Naive thymus-derived CD8-positive, alpha-beta T cell (primary cell): Measurements from ENCODE around the gene ZBTB32. TPM values are rescaled to one million over a fixed set of nuclear protein-coding genes. Genes with fewer than 3 reads are reported as not detected.

ENCODE experiments used
- ATAC-seq, 2 donors: fragments of 150-1000 bp; cut with Tn5 transposase in 1 of 2; sonication (Bioruptor Pico), chemical (Tn5 transposase) in 1 of 2; 1 replicate in 1 of 2; 2 replicates in 1 of 2; pipeline ENCODE4 v1.10.0; 2021; ENCODE audit warnings: mild to moderate bottlenecking in 2 of 2, moderate library complexity in 2 of 2
- POLR2A ChIA-PET: fragments of 350-600 bp; sonication (Branson Sonifier 250); formaldehyde crosslinking; loops from one replicate; lab custom pipeline; 2021; ENCODE audit warnings: antibody characterized with exemption; lab: Charles Lee
- DNase-seq, 10 donors: peaks; one replicate each; pipeline versions ENCODE4 v3.0.0 to v3.0.0-alpha.2; 2020 to 2022
- H3K27ac Mint-ChIP-seq, 10 donors: one replicate each; pipeline ENCODE4 v1.8.0; 2020 to 2022; ENCODE audit warnings: mild to moderate bottlenecking in 10 of 10, mixed read lengths in 10 of 10, moderate library complexity in 4 of 10, inconsistent platforms in 1 of 10
- H3K27me3 Mint-ChIP-seq, 5 donors: one replicate each; pipeline ENCODE4 v1.8.0; 2021 to 2022; ENCODE audit warnings: mixed read lengths in 5 of 5
- H3K36me3 Mint-ChIP-seq, 3 donors: one replicate each; pipeline ENCODE4 v1.8.0; 2020 to 2022; ENCODE audit warnings: mixed read lengths in 3 of 3, mild to moderate bottlenecking in 2 of 3, inconsistent platforms in 1 of 3
- H3K4me1 Mint-ChIP-seq, 4 donors: one replicate each; pipeline ENCODE4 v1.8.0; 2021 to 2022; ENCODE audit warnings: mixed read lengths in 4 of 4
- H3K4me3 Mint-ChIP-seq, 10 donors: one replicate each; pipeline ENCODE4 v1.8.0; 2020 to 2022; ENCODE audit warnings: mild to moderate bottlenecking in 10 of 10, mixed read lengths in 10 of 10, moderate library complexity in 6 of 10, inconsistent platforms in 1 of 10
- H3K9me3 Mint-ChIP-seq, 9 donors: one replicate each; pipeline ENCODE4 v1.8.0; 2020 to 2022; ENCODE audit warnings: mixed read lengths in 9 of 9, mild to moderate bottlenecking in 3 of 9, inconsistent platforms in 1 of 9, moderate library complexity in 1 of 9
- polyA plus RNA-seq, 3 donors: library from polyadenylated mRNA; unstranded; fragments of 300-500 nt; fragmentation: Illumina TruSeq; gene quantifications; one replicate each; pipeline ENCODE4 v1.2.3, GENCODE V29; 2021
- total RNA-seq, 8 experiments: library from RNA in 2 of 8; stranded (reverse) in 2 of 8; gene quantifications; one replicate each; pipeline ENCODE4 v1.2.3 and lab custom pipeline; 2021 to 2026

The ZBTB32 gene
- total and polyA plus RNA-seq, 5 experiments from 2014 or later, result 0.15 to 0.68 (median 0.36) TPM

- Mint-ChIP-seq H3K4me3 (no peak overlapping the region), H3K27me3 (no peaks in the 10 kb centered on the region), H3K9me3 (no peaks in the 10 kb centered on the region), H3K36me3 (peaks cover 0 to 71% (median 11%) of the 10 kb centered on the region in 3 donors), H3K4me1 (peaks cover 7 to 32% (median 25%) of the 10 kb centered on the region in 4 donors), H3K27ac (no peak overlapping the region)
- no peak for DNase-seq
- no peak for ATAC-seq
- POLR2A ChIA-PET, result interaction anchor here (0.6 to 1.6 kb wide), 3 partner anchors 8 to 80 kb away, joined by 3 to 10 read pairs (median 5); no protein-coding TSS in a partner anchor
Measured at GRCh38 chr19:35732540-35733179, 28.3 kb downstream of the ZBTB32 start.

- no peak for ATAC-seq
- no peaks in the 10 kb centered on the region for H3K27me3 Mint-ChIP-seq
- no peaks in the 10 kb centered on the region for H3K9me3 Mint-ChIP-seq
- no peak for DNase-seq
- peaks cover 7 to 32% (median 24%) of the 10 kb centered on the region in 4 donors for H3K4me1 Mint-ChIP-seq
- POLR2A ChIA-PET, result interaction anchor here (1.1 kb wide), 2 partner anchors 12 to 121 kb away, joined by 3 to 5 read pairs; partner anchors contain the start of genes HAUS5, PSENEN and U2AF1L4
- peaks cover 0 to 64% (median 11%) of the 10 kb centered on the region in 3 donors for H3K36me3 Mint-ChIP-seq
- peak overlapping the region in 8 of 10 donors; percentile 20 to 83 (median 63) for H3K27ac Mint-ChIP-seq
- no peak overlapping the region for H3K4me3 Mint-ChIP-seq
Measured at GRCh38 chr19:35733180-35734125, 29.1 kb downstream of the ZBTB32 start.

- DNase-seq (no peak), ATAC-seq (no peak)
- Mint-ChIP-seq H3K9me3 (no peaks in the 10 kb centered on the region), H3K36me3 (peaks cover 0 to 61% (median 6%) of the 10 kb centered on the region in 3 donors), H3K27me3 (no peaks in the 10 kb centered on the region), H3K4me1 (peaks cover 11 to 36% (median 28%) of the 10 kb centered on the region in 4 donors), H3K27ac (peak overlapping the region in 8 of 10 donors; percentile 20 to 89 (median 74)), H3K4me3 (no peak overlapping the region)
- POLR2A ChIA-PET, result interaction anchor here (1.1 kb wide), 2 partner anchors 11 to 121 kb away, joined by 3 to 5 read pairs; partner anchors contain the start of genes HAUS5, PSENEN and U2AF1L4
Measured at GRCh38 chr19:35734273-35734672, 29.9 kb downstream of the ZBTB32 start.

- POLR2A ChIA-PET, result interaction anchor here (1.7 kb wide), 1 partner anchor 33 kb away, joined by 4 read pairs; no protein-coding TSS in a partner anchor
- peaks cover 0 to 55% (median 5%) of the 10 kb centered on the region in 3 donors for H3K36me3 Mint-ChIP-seq
- ATAC-seq, result no peak
- no peaks in the 10 kb centered on the region for H3K27me3 Mint-ChIP-seq
- no peak overlapping the region for H3K4me3 Mint-ChIP-seq
- H3K27ac Mint-ChIP-seq, result peak overlapping the region in 4 of 10 donors; percentile 53 to 89 (median 77)
- peaks cover 17 to 41% (median 31%) of the 10 kb centered on the region in 4 donors for H3K4me1 Mint-ChIP-seq
- DNase-seq, result no peak
- no peaks in the 10 kb centered on the region for H3K9me3 Mint-ChIP-seq
Measured at GRCh38 chr19:35734889-35735288, 30.5 kb downstream of the ZBTB32 start.

- Mint-ChIP-seq H3K4me1 (peaks cover 25 to 52% (median 40%) of the 10 kb centered on the region in 4 donors), H3K36me3 (peaks cover under 1 to 36% (median under 1%) of the 10 kb centered on the region in 3 donors), H3K9me3 (no peaks in the 10 kb centered on the region), H3K4me3 (peak overlapping the region in 2 of 10 donors; percentile 55), H3K27ac (peak overlapping the region in 8 of 10 donors; percentile 24 to 89 (median 82)), H3K27me3 (no peaks in the 10 kb centered on the region)
- POLR2A ChIA-PET, result interaction anchor here (0.6 to 1.6 kb wide), 7 partner anchors 10 to 219 kb away, joined by 3 to 5 read pairs (median 4); partner anchors contain the start of gene LIN37
- no peak for ATAC-seq
- DNase-seq, result peak in 1 of 10 donors; percentile 27
Measured at GRCh38 chr19:35736913-35737886, 32.8 kb downstream of the ZBTB32 start.

GRCh38 chr19:35738021-35738886, 33.9 kb downstream of the ZBTB32 start:
- peaks cover 4 to 38% (median 5%) of the 10 kb centered on the region in 3 donors for H3K36me3 Mint-ChIP-seq
- H3K27me3 Mint-ChIP-seq, result no peaks in the 10 kb centered on the region
- peaks cover 32 to 61% (median 49%) of the 10 kb centered on the region in 4 donors for H3K4me1 Mint-ChIP-seq
- H3K4me3 Mint-ChIP-seq, result peak overlapping the region in 7 of 10 donors; percentile 6 to 96 (median 26)
- DNase-seq (no peak), ATAC-seq (no peak)
- POLR2A ChIA-PET, result interaction anchor here (1.1 to 1.6 kb wide), 2 partner anchors 10 to 11 kb away, joined by 4 to 5 read pairs; partner anchors contain the start of gene LIN37
- peak overlapping the region in 5 of 10 donors; percentile 38 to 80 (median 63) for H3K27ac Mint-ChIP-seq
- no peaks in the 10 kb centered on the region for H3K9me3 Mint-ChIP-seq

GRCh38 chr19:35738887-35739229, 34.5 kb downstream of the ZBTB32 start:
- Mint-ChIP-seq H3K9me3 (no peaks in the 10 kb centered on the region), H3K27me3 (no peaks in the 10 kb centered on the region), H3K27ac (peak overlapping the region in 4 of 10 donors; percentile 55 to 80 (median 68)), H3K36me3 (peaks cover 4 to 38% (median 5%) of the 10 kb centered on the region in 3 donors), H3K4me1 (peaks cover 32 to 63% (median 54%) of the 10 kb centered on the region in 4 donors), H3K4me3 (peak overlapping the region in 8 of 10 donors; percentile 6 to 96 (median 57))
- POLR2A ChIA-PET, result interaction anchor here (2.6 kb wide), 1 partner anchor 19 kb away, joined by 26 read pairs; no protein-coding TSS in a partner anchor
- no peak for DNase-seq
- ATAC-seq, result no peak

- ATAC-seq, result no peak
- Mint-ChIP-seq H3K4me3 (peak overlapping the region; percentile 53 to 98 (median 94)), H3K4me1 (peaks cover 29 to 63% (median 59%) of the 10 kb centered on the region in 4 donors), H3K9me3 (no peaks in the 10 kb centered on the region), H3K27ac (peak overlapping the region in 6 of 10 donors; percentile 5 to 99 (median 44)), H3K27me3 (no peaks in the 10 kb centered on the region), H3K36me3 (peaks cover 4 to 31% (median 5%) of the 10 kb centered on the region in 3 donors)
- DNase-seq, result no peak
- POLR2A ChIA-PET, result interaction anchor here (1.7 to 2.6 kb wide), 4 partner anchors 13 to 37 kb away, joined by 4 to 26 read pairs (median 5); no protein-coding TSS in a partner anchor
Measured at GRCh38 chr19:35739275-35740107, 35.1 kb downstream of the ZBTB32 start.

- peak in 1 of 2 donors; percentile 21 for ATAC-seq
- Mint-ChIP-seq H3K27me3 (no peaks in the 10 kb centered on the region), H3K4me1 (peaks cover 30 to 63% (median 58%) of the 10 kb centered on the region in 4 donors), H3K36me3 (peaks cover 4 to 27% (median 5%) of the 10 kb centered on the region in 3 donors), H3K27ac (peak overlapping the region in 4 of 10 donors; percentile 93 to 99 (median 96)), H3K4me3 (peak overlapping the region; percentile 91 to 99 (median 96)), H3K9me3 (no peaks in the 10 kb centered on the region)
- POLR2A ChIA-PET, result interaction anchor here (0.7 to 2.6 kb wide), 14 partner anchors 8 to 92 kb away, joined by 3 to 26 read pairs (median 4); partner anchors contain the start of genes COX6B1, HSPB6, KMT2B and LIN37
- DNase-seq, result no peak
Measured at GRCh38 chr19:35740108-35740422, 35.7 kb downstream of the ZBTB32 start.
